HL-60/S4 (cell line): ENCODE results near the gene NDUFA13.

Source experiments
- in situ Hi-C: fragments of 300-500 bp; cut with MboI; formaldehyde crosslinking; loops from 2 replicates; pipeline ENCODE4 v1.14.3; 2022; ENCODE audit warnings: low sequenced_read_pairs

The NDUFA13 gene

DNA sequence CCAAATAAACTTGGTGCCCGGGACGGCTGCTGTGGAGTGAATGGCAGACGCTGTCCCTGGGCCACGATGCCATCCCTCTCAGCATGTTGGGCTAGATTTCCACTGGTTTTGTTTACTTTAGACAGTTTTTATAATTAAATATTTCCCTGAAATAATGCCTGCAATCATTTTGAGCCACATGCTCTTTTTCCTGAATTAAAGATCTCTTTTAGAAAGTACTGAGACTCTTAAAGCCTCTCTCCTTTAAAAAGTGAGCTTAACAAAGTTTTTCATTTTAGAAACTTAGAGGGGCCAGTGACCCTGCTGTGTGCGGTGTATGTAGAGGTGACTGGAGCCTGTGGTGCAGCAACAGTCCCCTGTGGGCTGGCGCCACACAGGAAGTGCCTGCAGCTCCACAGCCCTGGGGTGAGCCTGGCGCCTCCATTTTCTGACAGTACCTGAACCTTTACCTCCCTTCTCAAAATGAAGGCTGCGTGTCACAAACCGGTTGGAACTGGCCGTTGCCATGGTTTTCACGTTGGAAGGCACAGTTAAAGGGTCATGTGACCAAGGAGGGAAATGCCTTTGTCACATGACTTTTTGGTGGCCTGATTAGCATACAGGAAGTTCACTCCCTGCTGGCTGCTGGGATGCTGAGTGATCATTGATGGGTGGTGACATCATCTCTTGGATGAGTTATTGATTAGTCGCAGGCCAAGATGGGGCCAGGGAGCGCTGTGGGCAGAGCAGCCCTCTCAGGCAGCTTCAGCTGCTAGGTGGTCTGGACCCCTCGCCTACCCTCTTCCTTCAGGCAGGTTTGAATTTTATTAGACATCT is 26.9 kb upstream of the NDUFA13 start:
- in situ Hi-C loops = loop anchor here (25.0 kb wide), 1 partner anchor 327 kb away; the partner anchor contains the start of gene MEF2B

DNA sequence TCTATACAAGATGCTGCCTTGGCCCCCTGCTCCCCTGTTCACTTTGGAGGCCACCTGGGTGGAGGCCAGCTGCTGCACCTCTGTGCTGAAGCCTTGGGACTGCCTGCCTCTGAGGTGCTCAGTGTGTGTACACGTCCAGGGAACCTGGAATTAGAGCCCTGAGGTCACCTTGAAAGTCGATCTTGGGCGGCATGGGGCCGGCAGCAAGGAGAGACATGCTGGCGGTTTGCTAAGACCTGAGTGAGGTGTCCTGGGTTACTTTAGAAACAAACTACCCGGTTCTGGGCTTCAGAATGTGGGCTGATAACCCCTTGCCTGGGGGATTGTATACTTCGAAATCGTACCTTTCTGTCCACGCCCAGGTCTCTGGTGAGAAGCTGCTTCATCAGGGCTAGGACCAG is 26.2 kb upstream of the NDUFA13 start:
- in situ Hi-C loops = loop anchor here (5.0 to 25.0 kb wide), 2 partner anchors 123 to 328 kb away; partner anchors contain the start of gene MEF2B

DNA sequence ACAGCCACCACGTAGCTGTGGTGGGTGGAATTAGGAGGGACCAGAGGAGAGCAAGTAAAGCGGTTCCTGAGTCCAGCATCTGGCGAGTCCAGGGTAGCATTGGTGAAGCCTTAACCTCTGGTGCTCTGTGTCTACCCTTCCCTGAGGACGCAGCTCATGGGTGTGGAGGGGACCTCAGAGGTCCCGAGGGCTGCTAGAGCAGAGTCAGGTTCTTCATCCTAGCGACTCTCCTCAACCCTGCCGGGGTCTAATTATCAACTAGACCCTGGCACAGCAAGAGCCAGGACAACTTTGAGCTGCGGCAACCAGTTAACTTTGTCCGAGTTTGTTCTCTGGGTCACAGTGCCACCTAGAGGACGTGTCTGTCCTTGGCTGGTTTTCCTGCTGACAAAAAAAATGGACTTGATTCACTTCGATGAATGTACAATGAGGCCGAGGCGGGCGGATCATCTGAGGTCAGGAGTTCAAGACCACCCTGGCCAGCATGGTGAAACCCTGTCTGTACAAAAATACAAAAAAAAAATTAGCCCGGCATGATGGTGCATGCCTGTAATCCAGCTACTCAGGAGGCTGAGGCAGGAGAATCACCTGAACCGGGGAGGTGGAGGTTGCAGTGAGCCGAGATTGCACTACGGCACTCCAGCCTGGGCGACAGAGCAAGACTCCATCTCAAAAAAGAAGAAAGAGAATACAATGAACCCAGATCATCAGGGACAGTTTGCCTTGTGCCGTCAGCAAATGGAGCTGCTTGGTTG is 25.6 kb upstream of the NDUFA13 start:
- in situ Hi-C loops = loop anchor here (5.0 to 25.0 kb wide), 2 partner anchors 123 to 328 kb away; partner anchors contain the start of gene MEF2B

- in situ Hi-C loops = loop anchor here (5.0 to 25.0 kb wide), 2 partner anchors 124 to 329 kb away; partner anchors contain the start of gene MEF2B
Observed at GRCh38 chr19:19491321-19492025, 24.6 kb upstream of the NDUFA13 start.

DNA sequence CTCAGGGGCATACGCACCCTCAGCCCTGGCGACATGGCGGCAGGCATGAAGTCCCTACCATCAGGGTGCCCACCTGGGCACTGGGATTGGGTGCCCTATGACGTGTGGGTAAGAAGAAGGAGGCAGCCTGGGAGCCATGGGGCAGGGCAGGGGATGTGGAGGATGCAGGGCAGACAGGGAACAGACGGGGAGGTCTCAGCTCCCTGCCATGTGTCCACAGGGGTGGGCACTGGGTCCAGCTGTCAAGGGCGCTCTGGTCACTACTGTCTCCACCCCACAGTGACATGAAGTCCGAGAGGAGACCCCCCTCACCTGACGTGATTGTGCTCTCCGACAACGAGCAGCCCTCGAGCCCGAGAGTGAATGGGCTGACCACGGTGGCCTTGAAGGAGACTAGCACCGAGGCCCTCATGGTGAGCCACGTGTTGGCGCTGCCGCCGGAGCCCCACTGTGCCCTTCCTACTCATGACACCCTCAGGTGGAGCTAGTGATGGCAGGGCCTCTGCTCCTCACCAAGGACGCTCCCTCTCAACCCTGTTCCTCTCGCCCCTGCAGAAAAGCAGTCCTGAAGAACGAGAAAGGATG is 23.9 kb upstream of the NDUFA13 start:
- in situ Hi-C loops = loop anchor here (5.0 to 25.0 kb wide), 2 partner anchors 125 to 330 kb away; partner anchors contain the start of gene MEF2B

- in situ Hi-C loops = loop anchor here (5.0 to 25.0 kb wide), 2 partner anchors 127 to 332 kb away; partner anchors contain the start of gene MEF2B
Observed at GRCh38 chr19:19493841-19494546, 22.0 kb upstream of the NDUFA13 start.

GRCh38 chr19:19495614-19496603 is 20.1 kb upstream of the NDUFA13 start:
- in situ Hi-C loops = loop anchor here (25.0 kb wide), 1 partner anchor 334 kb away; the partner anchor contains the start of gene MEF2B

GRCh38 chr19:19498255-19498991 is 17.6 kb upstream of the NDUFA13 start:
- in situ Hi-C loops = loop anchor here (25.0 kb wide), 1 partner anchor 336 kb away; the partner anchor contains the start of gene MEF2B

GRCh38 chr19:19499272-19499995 is 16.6 kb upstream of the NDUFA13 start:
- in situ Hi-C loops = loop anchor here (25.0 kb wide), 1 partner anchor 337 kb away; the partner anchor contains the start of gene MEF2B

DNA sequence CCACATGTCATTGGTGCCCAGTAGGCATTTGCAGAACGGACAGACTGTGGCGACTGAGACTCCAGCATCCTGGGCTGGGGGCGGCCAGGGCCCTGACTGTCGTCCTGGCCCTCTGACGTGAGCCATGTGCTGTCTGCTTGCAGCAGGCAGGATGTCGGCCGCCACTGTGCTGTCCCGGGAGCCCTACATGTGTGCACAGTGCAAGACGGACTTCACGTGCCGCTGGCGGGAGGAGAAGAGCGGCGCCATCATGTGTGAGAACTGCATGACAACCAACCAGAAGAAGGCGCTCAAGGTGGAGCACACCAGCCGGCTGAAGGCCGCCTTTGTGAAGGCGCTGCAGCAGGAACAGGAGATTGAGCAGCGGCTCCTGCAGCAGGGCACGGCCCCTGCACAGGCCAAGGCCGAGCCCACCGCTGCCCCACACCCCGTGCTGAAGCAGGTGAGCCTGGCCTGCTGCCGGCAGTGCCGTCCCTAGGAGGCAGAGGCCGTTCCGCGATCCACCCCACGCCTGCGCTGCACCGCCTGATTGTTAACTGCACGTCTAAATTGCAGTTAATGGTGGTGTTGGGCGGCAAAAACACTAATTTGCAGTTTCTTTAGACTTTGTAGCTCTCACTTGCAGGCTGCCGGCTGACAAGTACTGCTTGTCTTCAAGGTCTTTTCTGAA is 14.9 kb upstream of the NDUFA13 start:
- in situ Hi-C loops = no loop called here

GRCh38 chr19:19501798-19502197 is 14.2 kb upstream of the NDUFA13 start:
- in situ Hi-C loops = no loop called here

GRCh38 chr19:19502281-19502680 is 13.7 kb upstream of the NDUFA13 start:
- in situ Hi-C loops = no loop called here

DNA sequence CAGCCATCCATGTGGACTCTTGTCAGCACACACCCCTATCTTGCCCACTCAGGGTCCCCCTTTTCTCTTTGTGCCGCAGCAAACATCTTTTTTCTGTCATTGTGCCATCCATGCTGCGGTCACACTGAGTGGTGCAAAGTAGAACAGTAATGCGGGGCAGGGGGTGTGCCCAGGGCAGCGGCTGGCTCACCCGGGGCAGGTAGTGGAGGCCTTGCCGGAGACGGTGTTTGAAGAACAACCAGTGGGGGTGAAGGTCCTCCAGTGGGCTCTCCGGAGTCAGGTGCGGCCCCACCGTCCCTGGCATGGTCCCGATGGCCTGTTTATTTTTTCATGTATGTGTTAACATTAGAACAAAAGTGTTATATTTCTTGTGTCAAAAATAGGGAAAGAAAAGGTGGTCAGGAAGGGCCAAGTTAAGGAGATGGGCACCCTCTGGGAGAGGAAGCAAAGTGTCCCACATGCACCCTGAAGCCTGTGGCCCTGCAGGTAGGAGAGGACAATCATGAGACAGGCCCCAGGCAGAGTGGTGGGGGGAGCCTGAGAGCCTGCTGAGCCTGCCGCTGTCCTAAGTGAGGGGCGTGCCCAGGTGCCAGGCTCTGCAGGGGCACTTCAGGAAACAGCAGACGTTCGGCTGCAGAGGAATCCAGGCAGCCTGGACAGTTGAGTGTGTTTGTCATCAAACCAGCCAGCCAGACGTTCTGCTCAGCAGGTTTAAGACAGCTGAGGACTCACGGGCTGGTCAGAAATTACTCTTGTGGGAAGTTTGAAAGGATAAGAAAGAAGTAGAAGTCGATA is 13.0 kb upstream of the NDUFA13 start:
- in situ Hi-C loops = no loop called here

- in situ Hi-C loops = no loop called here
Observed at GRCh38 chr19:19504754-19505668, 11.0 kb upstream of the NDUFA13 start.
